Panc1 (cell line): ENCODE results near the gene GBP7. TPM values are rescaled to one million over a fixed set of nuclear protein-coding genes. Genes with fewer than 3 reads are reported as not detected.

Experiments used
- ATAC-seq: fragments of 200-7000 bp; cut with Tn5 transposase; 2 replicates; pipeline ENCODE4 v1.9.1; 2020; ENCODE audit warnings: mild to moderate bottlenecking, moderate library complexity
- BruUV-seq: library from RNA; stranded (reverse); fragments of 400-500 nt; replicated peaks from 2 replicates; lab custom pipeline; 2021; lab: Mats Ljungman, UMichigan
- CTCF ChIA-PET: fragments of 300-600 bp; sonication (Branson Sonifier 250); formaldehyde crosslinking; loops from one replicate; lab custom pipeline; 2022; ENCODE audit warnings: antibody characterized with exemption; lab: Charles Lee
- POLR2A ChIA-PET: fragments of 300-600 bp; sonication (Branson Sonifier 250); formaldehyde crosslinking; loops from one replicate; lab custom pipeline; 2022; ENCODE audit warnings: antibody characterized with exemption; lab: Charles Lee
- DNase-seq: peaks from one replicate; pipeline ENCODE4 v3.0.0-alpha.2; 2010; ENCODE audit warnings: low read depth, low spot score
- H3K27ac ChIP-seq: 2 replicates; pipeline ENCODE4 v1.5.1; 2011; ENCODE audit warnings: mild to moderate bottlenecking, low read length, inconsistent platforms
- H3K27me3 ChIP-seq: fragments of 200-500 bp; sonication (Bioruptor generic); 2 replicates; pipeline ENCODE4 v1.6.0; 2014; ENCODE audit warnings: low read length, inconsistent platforms; ENCODE audit not compliant: control insufficient read depth, insufficient read depth
- H3K36me3 ChIP-seq: fragments of 200-500 bp; sonication (Bioruptor generic); 2 replicates; pipeline ENCODE4 v1.5.1; 2014; ENCODE audit warnings: inconsistent platforms, mild to moderate bottlenecking, low read length, moderate library complexity; ENCODE audit not compliant: control insufficient read depth, insufficient read depth
- H3K4me1 ChIP-seq: 2 replicates; pipeline ENCODE4 v1.5.1; 2011; ENCODE audit warnings: inconsistent platforms, mild to moderate bottlenecking, low read length, moderate library complexity; ENCODE audit not compliant: control insufficient read depth, insufficient read depth
- H3K4me3 ChIP-seq, 2 experiments: 2 replicates each; pipeline ENCODE4 v1.5.1; 2011 to 2012; ENCODE audit warnings: low read depth in 2 of 2, low read length in 2 of 2, mild to moderate bottlenecking in 2 of 2, inconsistent platforms in 1 of 2, moderate library complexity in 1 of 2
- H3K9me3 ChIP-seq: fragments of 200-500 bp; sonication (Bioruptor generic); 2 replicates; pipeline ENCODE4 v1.5.1; 2014; ENCODE audit warnings: low read depth, mild to moderate bottlenecking, inconsistent platforms, low read length, moderate library complexity; ENCODE audit not compliant: control insufficient read depth, insufficient read depth
- POLR2AphosphoS5 ChIP-seq: IDR thresholded peaks from 2 replicates; pipeline ENCODE4 v1.6.1; 2012; ENCODE audit warnings: mild to moderate bottlenecking, low read depth, low read length, moderate library complexity
- SIN3A ChIP-seq: IDR thresholded peaks from 2 replicates; pipeline ENCODE4 v1.6.1; 2012; ENCODE audit warnings: low read depth, mild to moderate bottlenecking, low read length, moderate library complexity, borderline replicate concordance; ENCODE audit not compliant: insufficient read depth
- TCF7L2 ChIP-seq: IDR thresholded peaks from 2 replicates; pipeline ENCODE4 v1.6.1; 2011; ENCODE audit warnings: mild to moderate bottlenecking, low read depth, low read length, inconsistent platforms
- in situ Hi-C: cut with HindIII; loops from 2 replicates; pipeline ENCODE4 v1.10.0; 2016; ENCODE audit warnings: low sequenced_read_pairs, low pct_unique_long_range_greater_than_20kb
- intact Hi-C: fragments of 100-400 bp; cut with micrococcal nuclease; formaldehyde crosslinking; loops from one replicate; pipeline ENCODE4 v1.10.0; 2022; ENCODE audit not compliant: unreplicated experiment
- total RNA-seq: library from RNA; stranded (reverse); gene quantifications from one replicate; pipeline ENCODE4 v1.2.1, GENCODE V29; 2021; ENCODE audit not compliant: unreplicated experiment
- TF ChIP-seq, protein P1 (sequence below): fragments of 450-650 bp; IDR thresholded peaks from 2 replicates; pipeline ENCODE4 v1.5.1; 2017; ENCODE audit warnings: mild to moderate bottlenecking
- TF ChIP-seq, protein P2 (sequence below), 2 experiments: IDR thresholded peaks; 2 replicates each; pipeline ENCODE4 v1.6.1; 2011 to 2012; ENCODE audit warnings: low read depth in 2 of 2, control low read depth in 1 of 2, low read length in 1 of 2, mild to moderate bottlenecking in 1 of 2, moderate library complexity in 1 of 2; ENCODE audit not compliant: insufficient read depth in 1 of 2

GBP7 gene
- total RNA-seq, 1 experiment from 2014 or later, result not detected

DNA sequence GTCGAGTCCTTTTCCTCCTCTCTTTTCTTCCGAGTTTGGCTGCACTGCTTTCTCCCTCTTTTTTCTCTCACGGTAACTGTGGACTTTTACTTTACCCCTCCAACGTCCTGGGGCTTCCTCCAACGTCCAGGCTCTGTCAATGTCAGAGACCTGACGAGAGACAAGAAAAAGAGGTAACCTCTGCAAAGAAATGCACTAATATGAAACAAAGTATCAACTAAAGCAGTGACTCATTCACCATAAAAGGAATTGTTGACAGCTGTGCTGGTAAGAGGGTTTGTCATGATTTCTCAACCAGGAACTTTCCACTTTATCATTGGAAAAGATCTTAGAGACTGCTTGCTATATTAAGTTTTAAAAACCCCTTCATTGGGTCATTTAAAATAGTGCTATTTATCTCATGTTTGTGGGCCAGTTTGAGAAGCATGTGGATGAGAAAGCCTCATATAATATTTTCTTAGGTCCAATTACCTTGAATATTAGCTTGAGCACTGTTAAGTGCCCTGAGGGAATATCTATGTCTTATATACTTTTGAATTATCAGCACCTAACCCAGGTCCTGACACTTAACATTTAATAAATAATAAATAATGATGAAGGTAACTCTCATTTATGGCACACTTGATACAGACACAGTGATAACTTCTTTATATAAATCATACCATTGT lies 49.8 kb downstream of the GBP7 start, which contains the start of gene GBP2:
GBP2 (minus strand) TSS at position 202 of the 668 bp plus-strand sequence. CDS start 4,148 bp downstream, outside the sequence.
- ATAC-seq (peak; percentile 68), DNase-seq (peak; percentile 32)
- no peak for TF ChIP-seq POLR2AphosphoS5
- TF ChIP-seq SIN3A, result no peak
- peak within 1 kb of the TSS; percentile 1 to 43; a peak in 3 of 4 replicates for H3K4me3 ChIP-seq
- no peaks in the 10 kb centered on the region for H3K27me3 ChIP-seq
- in situ Hi-C loops (no loop called here), intact Hi-C loops (no loop called here)
- no peaks in the 10 kb centered on the region for H3K9me3 ChIP-seq
- ChIA-PET POLR2A (no interaction called here), CTCF (interaction anchor here (0.6 kb wide), 1 partner anchor 233 kb away, joined by 3 read pairs; no protein-coding TSS in a partner anchor)
- no peaks in the 10 kb centered on the region for H3K4me1 ChIP-seq
- H3K36me3 ChIP-seq, result no peaks in the 10 kb centered on the region
- no peak within 1 kb of the TSS for H3K27ac ChIP-seq
- BruUV-seq, result no TSS peak

GRCh38 chr1:89125240-89125912 lies 50.4 kb downstream of the GBP7 start:
- in situ Hi-C loops (no loop called here), intact Hi-C loops (no loop called here)
- Histone ChIP-seq H3K27me3 (no peaks in the 10 kb centered on the region), H3K4me1 (no peaks in the 10 kb centered on the region), H3K4me3 (peak overlapping the region; percentile 1 to 43; a peak in 3 of 4 replicates), H3K36me3 (no peaks in the 10 kb centered on the region), H3K27ac (no peak overlapping the region), H3K9me3 (no peaks in the 10 kb centered on the region)
- no peak for TF ChIP-seq SIN3A
- TF ChIP-seq, protein P1, sequence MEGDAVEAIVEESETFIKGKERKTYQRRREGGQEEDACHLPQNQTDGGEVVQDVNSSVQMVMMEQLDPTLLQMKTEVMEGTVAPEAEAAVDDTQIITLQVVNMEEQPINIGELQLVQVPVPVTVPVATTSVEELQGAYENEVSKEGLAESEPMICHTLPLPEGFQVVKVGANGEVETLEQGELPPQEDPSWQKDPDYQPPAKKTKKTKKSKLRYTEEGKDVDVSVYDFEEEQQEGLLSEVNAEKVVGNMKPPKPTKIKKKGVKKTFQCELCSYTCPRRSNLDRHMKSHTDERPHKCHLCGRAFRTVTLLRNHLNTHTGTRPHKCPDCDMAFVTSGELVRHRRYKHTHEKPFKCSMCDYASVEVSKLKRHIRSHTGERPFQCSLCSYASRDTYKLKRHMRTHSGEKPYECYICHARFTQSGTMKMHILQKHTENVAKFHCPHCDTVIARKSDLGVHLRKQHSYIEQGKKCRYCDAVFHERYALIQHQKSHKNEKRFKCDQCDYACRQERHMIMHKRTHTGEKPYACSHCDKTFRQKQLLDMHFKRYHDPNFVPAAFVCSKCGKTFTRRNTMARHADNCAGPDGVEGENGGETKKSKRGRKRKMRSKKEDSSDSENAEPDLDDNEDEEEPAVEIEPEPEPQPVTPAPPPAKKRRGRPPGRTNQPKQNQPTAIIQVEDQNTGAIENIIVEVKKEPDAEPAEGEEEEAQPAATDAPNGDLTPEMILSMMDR, result no peak
- TF ChIP-seq, protein P2, sequence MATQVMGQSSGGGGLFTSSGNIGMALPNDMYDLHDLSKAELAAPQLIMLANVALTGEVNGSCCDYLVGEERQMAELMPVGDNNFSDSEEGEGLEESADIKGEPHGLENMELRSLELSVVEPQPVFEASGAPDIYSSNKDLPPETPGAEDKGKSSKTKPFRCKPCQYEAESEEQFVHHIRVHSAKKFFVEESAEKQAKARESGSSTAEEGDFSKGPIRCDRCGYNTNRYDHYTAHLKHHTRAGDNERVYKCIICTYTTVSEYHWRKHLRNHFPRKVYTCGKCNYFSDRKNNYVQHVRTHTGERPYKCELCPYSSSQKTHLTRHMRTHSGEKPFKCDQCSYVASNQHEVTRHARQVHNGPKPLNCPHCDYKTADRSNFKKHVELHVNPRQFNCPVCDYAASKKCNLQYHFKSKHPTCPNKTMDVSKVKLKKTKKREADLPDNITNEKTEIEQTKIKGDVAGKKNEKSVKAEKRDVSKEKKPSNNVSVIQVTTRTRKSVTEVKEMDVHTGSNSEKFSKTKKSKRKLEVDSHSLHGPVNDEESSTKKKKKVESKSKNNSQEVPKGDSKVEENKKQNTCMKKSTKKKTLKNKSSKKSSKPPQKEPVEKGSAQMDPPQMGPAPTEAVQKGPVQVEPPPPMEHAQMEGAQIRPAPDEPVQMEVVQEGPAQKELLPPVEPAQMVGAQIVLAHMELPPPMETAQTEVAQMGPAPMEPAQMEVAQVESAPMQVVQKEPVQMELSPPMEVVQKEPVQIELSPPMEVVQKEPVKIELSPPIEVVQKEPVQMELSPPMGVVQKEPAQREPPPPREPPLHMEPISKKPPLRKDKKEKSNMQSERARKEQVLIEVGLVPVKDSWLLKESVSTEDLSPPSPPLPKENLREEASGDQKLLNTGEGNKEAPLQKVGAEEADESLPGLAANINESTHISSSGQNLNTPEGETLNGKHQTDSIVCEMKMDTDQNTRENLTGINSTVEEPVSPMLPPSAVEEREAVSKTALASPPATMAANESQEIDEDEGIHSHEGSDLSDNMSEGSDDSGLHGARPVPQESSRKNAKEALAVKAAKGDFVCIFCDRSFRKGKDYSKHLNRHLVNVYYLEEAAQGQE (IDR thresholded peaks at IDR 0.05; ENCODE audit: insufficient read depth in 1 of 2, low read depth in 2 of 2, low read length in 1 of 2), result no peak
- POLR2A ChIA-PET, result no interaction called here
- CTCF ChIA-PET, result interaction anchor here (0.7 kb wide), 1 partner anchor 1179 kb away, joined by 3 read pairs; no protein-coding TSS in a partner anchor
- DNase-seq (no peak), ATAC-seq (peak; percentile 47)
- BruUV-seq, result no TSS peak

DNA sequence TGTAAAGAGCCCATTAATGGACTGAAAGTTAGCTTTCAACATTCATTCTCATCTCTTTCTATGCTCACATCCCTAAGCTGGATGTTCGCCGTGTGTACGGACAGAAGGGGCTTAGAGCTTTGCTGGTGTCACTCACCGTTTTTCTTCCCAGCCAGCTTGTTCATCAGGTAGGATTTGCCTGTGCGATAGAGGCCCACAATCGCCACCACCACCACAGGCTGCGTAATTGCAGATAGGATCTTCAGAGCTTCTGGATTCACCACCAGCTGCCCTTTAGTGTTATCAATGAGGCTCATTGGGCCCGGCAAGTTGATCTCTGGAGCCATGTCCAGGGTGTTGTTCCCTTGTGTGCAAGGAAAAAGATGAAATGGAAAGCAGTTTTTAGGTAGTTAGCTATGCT lies 54.2 kb downstream of the GBP7 start:
- Histone ChIP-seq H3K4me1 (no peaks in the 10 kb centered on the region), H3K9me3 (no peaks in the 10 kb centered on the region), H3K4me3 (no peak overlapping the region), H3K27ac (no peak overlapping the region), H3K36me3 (no peaks in the 10 kb centered on the region), H3K27me3 (no peaks in the 10 kb centered on the region)
- TF ChIP-seq POLR2AphosphoS5 (no peak), TCF7L2 (no peak), SIN3A (no peak)
- TF ChIP-seq, protein P2 (IDR thresholded peaks at IDR 0.05; ENCODE audit: insufficient read depth in 1 of 2, low read depth in 2 of 2, low read length in 1 of 2), result no peak
- TF ChIP-seq, protein P1, result no peak
- no TSS peak for BruUV-seq
- ATAC-seq, result no peak
- CTCF ChIA-PET, result no interaction called here
- intact Hi-C loops, result no loop called here
- POLR2A ChIA-PET, result no interaction called here
- DNase-seq, result no peak
- in situ Hi-C loops, result no loop called here
